Lower lobe of right lung (tissue), 2 donors: ENCODE data around the gene EFTUD2. TPM values are rescaled to one million over a fixed set of nuclear protein-coding genes. Genes with fewer than 3 reads are reported as not detected.

Experiments used
- ATAC-seq, 2 donors: fragments of 200-7000 bp; cut with Tn5 transposase; one replicate each; pipeline ENCODE4 v1.9.1; 2020 to 2022; ENCODE audit warnings: mild to moderate bottlenecking in 2 of 2, moderate library complexity in 2 of 2
- DNase-seq: peaks from one replicate; pipeline ENCODE4 v3.0.0-alpha.2; 2020
- H3K27ac ChIP-seq: fragments of 200-600 bp; one replicate; pipeline ENCODE4 v1.8.0; 2022
- H3K27me3 ChIP-seq: fragments of 200-600 bp; one replicate; pipeline ENCODE4 v1.8.0; 2022; ENCODE audit warnings: low read depth
- H3K36me3 ChIP-seq: fragments of 200-600 bp; one replicate; pipeline ENCODE4 v1.8.0; 2022; ENCODE audit warnings: mild to moderate bottlenecking
- H3K4me1 ChIP-seq: fragments of 200-600 bp; one replicate; pipeline ENCODE4 v1.8.0; 2022
- H3K4me3 ChIP-seq: fragments of 200-600 bp; one replicate; pipeline ENCODE4 v1.8.0; 2022; ENCODE audit warnings: mild to moderate bottlenecking
- H3K9me3 ChIP-seq: fragments of 200-600 bp; one replicate; pipeline ENCODE4 v1.8.0; 2022
- intact Hi-C: fragments of 100-400 bp; cut with DNase I; formaldehyde crosslinking; loops from one replicate; pipeline ENCODE4 v1.11.0; 2022
- total RNA-seq: library from RNA; stranded (reverse); fragmentation: NEBNext Ultra II Directional; extraction: Animal tissue kit (Norgen Biotek cat#: 25700); gene quantifications from one replicate; pipeline ENCODE4 v1.2.1, GENCODE V29; 2021
- TF ChIP-seq, protein P1 (sequence below): fragments of 200-600 bp; IDR thresholded peaks from one replicate; pipeline ENCODE4 v1.8.0; 2022; ENCODE audit warnings: antibody characterized with exemption, mild to moderate bottlenecking
- donor health status: DM: no; HTN: yes; CAD: no; lungs with severe emphysema.

Gene EFTUD2
- total RNA-seq, 1 donor from 2014 or later, result 108 TPM

DNA sequence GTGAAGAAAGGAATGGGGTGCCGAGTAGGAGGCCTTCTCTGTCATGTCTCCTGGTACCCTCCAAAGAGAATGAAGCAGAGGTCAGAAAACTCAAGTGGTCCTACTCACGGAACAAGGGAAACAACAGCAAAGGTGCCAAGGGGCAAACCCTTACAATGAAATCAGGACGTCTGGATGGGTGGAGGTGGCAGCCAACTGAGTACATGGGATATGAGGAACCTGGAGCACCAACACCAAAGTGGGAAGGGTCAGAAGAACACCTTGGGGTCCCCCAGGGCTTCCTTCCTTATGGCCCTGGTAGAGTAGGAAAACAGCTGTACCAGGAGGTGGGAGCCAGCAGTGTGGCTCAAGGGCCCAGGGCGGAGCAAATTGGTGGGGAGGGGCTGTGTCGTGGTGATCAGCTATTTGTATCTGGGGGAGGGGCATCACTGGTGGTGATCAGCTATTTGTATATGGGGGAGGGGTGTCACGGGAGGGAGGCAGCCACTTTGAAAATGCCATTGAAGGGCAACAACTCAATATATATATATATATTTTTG, 50.9 kb downstream of the EFTUD2 start:
- Histone ChIP-seq H3K9me3 (no peaks in the 10 kb centered on the region), H3K4me3 (peak overlapping the region; percentile 11), H3K27ac (no peak overlapping the region), H3K27me3 (no peaks in the 10 kb centered on the region), H3K4me1 (no peaks in the 10 kb centered on the region), H3K36me3 (peaks cover 37% of the 10 kb centered on the region)
- intact Hi-C loops, result no loop called here
- ATAC-seq, result no peak
- TF ChIP-seq, protein P1, sequence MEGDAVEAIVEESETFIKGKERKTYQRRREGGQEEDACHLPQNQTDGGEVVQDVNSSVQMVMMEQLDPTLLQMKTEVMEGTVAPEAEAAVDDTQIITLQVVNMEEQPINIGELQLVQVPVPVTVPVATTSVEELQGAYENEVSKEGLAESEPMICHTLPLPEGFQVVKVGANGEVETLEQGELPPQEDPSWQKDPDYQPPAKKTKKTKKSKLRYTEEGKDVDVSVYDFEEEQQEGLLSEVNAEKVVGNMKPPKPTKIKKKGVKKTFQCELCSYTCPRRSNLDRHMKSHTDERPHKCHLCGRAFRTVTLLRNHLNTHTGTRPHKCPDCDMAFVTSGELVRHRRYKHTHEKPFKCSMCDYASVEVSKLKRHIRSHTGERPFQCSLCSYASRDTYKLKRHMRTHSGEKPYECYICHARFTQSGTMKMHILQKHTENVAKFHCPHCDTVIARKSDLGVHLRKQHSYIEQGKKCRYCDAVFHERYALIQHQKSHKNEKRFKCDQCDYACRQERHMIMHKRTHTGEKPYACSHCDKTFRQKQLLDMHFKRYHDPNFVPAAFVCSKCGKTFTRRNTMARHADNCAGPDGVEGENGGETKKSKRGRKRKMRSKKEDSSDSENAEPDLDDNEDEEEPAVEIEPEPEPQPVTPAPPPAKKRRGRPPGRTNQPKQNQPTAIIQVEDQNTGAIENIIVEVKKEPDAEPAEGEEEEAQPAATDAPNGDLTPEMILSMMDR, result no peak
- DNase-seq, result no peak

DNA sequence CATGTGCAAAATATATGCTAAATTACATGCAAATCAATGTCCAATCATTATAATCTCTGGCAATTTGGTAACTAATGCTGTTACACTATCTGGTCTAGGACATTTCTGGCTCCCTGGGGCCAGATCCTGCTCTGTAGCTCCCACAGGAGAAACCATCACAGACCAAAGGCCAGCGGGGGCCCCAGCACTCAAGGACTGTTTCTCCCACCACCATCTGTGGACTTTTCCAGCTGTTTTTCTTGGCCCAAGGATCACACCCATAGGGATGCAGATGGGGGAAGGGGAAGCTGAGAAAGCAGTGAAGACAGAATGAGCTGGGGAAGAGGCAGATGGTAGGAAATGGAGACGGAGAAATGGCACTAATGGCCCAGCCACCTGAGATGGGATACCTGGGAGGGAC, 51.7 kb downstream of the EFTUD2 start, which contains the start of gene HIGD1B:
Gene HIGD1B, plus strand, starts transcription at position 298 of the 400 bp plus-strand sequence. CDS start 270 bp downstream, outside the sequence.
- peak within 1 kb of the TSS; percentile 46 for H3K27ac ChIP-seq
- peaks cover 30% of the 10 kb centered on the region for H3K36me3 ChIP-seq
- intact Hi-C loops, result no loop called here
- TF ChIP-seq, protein P1, result no peak
- H3K4me1 ChIP-seq, result no peaks in the 10 kb centered on the region
- no peaks in the 10 kb centered on the region for H3K9me3 ChIP-seq
- ATAC-seq, result no peak
- peak within 1 kb of the TSS; percentile 11 for H3K4me3 ChIP-seq
- no peaks in the 10 kb centered on the region for H3K27me3 ChIP-seq
- no peak for DNase-seq

DNA sequence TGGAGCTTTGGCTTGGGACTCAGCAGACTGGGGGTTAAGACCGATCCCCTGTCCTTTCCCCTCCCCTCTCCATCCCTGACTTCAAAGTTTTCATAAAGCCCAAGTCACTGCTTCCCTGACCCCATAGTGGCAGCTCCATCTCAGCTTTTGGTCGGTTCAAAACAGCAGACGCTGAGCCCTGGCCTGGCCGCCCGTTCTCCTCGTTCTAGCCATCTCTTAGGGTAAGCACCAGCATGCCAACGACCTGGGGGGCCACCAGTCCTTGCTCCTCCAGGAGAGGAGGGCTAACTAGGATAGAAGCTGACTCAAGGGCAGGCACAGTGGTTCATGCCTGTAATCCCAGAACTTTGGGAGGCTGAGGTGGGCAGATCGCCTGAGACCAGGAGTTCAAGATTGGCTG, 53.0 kb downstream of the EFTUD2 start:
- H3K9me3 ChIP-seq, result no peaks in the 10 kb centered on the region
- intact Hi-C loops, result no loop called here
- no peaks in the 10 kb centered on the region for H3K4me1 ChIP-seq
- peak overlapping the region; percentile 7 for H3K4me3 ChIP-seq
- DNase-seq, result no peak
- H3K27ac ChIP-seq, result peak overlapping the region; percentile 46
- peaks cover 16% of the 10 kb centered on the region for H3K36me3 ChIP-seq
- peaks cover 6% of the 10 kb centered on the region for H3K27me3 ChIP-seq
- TF ChIP-seq, protein P1, result no peak
- no peak for ATAC-seq

DNA sequence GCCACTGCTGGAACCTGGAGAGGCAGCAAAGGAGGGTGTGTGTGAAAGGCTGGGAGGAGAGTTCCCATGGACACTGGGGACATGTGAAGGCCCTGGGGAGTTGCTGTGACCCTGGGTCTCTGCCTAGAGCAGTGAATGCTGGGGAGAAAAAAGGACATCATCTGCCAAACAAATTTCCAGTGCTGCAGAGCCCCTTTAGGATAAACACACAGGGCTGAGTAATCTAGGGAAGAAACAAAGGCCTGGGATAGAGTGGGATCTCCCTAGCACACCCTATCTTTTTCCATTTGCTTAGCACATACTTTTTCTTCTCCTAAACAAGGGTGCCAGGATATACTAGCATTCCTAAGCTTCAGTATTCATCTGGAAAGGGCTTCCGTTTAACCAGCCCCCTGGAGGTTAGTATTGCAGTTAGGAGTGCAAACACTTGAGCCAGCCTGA, 54.8 kb downstream of the EFTUD2 start:
- Histone ChIP-seq H3K4me1 (no peaks in the 10 kb centered on the region), H3K9me3 (no peaks in the 10 kb centered on the region), H3K36me3 (no peaks in the 10 kb centered on the region), H3K27me3 (peaks cover 6% of the 10 kb centered on the region), H3K4me3 (no peak overlapping the region), H3K27ac (peak overlapping the region; percentile 1)
- TF ChIP-seq, protein P1, result no peak
- no peak for DNase-seq
- peak in 1 of 2 donors; percentile 31 for ATAC-seq
- intact Hi-C loops, result no loop called here

DNA sequence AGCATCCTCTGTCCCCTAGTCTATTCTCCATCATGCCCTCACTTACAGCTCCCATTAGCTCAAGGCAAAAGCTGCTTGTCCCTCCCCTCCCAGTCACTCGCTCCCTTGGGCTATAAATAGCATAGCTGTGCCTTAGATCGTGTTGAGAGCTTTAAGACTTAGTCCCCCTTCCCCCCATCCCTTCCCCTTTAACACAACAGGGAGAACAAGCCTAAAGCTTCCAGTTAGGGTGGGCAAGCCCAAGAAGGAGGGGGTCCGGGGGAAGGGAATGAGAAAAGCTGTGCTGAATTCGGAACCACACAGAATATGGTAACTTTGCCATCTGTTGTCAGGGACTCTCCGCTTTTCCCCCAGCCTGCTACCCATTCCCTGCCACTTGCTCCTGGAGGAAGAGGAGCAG, 56.5 kb downstream of the EFTUD2 start:
- Histone ChIP-seq H3K36me3 (no peaks in the 10 kb centered on the region), H3K9me3 (no peaks in the 10 kb centered on the region), H3K27me3 (peaks cover 6% of the 10 kb centered on the region), H3K27ac (peak overlapping the region; percentile 14), H3K4me1 (no peaks in the 10 kb centered on the region), H3K4me3 (no peak overlapping the region)
- DNase-seq, result no peak
- ATAC-seq, result no peak
- TF ChIP-seq, protein P1, result no peak
- intact Hi-C loops, result no loop called here
